Endometrial microvascular endothelial cells (primary cell): Measurements from ENCODE around the gene CHRNA5. TPM values are rescaled to one million over a fixed set of nuclear protein-coding genes. Genes with fewer than 3 reads are reported as not detected.

Experiments used
- in situ Hi-C: cut with HindIII; loops from 2 replicates; pipeline ENCODE4 v1.10.0; 2017; ENCODE audit warnings: low sequenced_read_pairs, low pct_unique_long_range_greater_than_20kb; ENCODE audit errors: inconsistent ontology term
- total RNA-seq: library from RNA; depleted of rRNA; stranded (reverse); fragments of >200 nt; gene quantifications from one replicate; pipeline ENCODE4 v1.2.3, GENCODE V29; 2015; ENCODE audit errors: inconsistent ontology term

Gene CHRNA5
- total RNA-seq, 1 donor from 2014 or later, result 18.6 TPM

DNA sequence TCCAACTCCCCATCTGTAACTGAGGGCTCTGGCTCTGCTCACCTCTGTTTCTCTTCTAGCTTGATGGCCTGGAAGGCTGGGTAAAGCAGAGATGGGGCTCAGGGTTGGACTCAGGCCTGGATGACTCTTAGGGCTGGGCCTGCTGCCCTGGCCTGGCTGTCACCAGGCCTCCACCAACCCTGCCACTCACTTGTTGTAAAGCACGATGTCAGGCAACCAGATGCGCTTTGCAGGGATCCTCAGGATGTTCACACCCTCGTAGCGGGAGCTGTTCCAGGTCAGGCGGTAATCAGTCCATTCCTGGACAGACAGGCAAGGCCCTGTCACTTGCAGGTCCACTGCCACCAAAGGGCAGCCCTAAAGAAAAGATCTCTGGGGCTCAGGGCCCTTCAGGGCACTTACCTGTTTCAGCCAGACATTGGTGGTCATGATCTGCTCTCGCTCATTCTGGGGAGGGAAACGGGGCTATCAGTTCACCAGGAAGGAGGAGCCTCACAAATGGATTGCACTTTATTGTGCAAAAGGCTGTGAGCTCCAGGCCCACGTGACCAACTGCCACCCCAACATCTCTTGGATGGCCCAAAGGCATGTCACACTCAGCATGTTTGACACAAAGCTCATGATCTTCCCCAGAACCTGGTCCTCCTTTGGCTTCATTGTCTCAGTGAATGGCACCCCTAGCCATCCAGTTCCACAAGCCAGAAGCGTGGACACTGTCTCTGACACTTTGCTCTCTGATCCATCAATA lies 65.7 kb downstream of the CHRNA5 start:
- in situ Hi-C loops, result no loop called here

DNA sequence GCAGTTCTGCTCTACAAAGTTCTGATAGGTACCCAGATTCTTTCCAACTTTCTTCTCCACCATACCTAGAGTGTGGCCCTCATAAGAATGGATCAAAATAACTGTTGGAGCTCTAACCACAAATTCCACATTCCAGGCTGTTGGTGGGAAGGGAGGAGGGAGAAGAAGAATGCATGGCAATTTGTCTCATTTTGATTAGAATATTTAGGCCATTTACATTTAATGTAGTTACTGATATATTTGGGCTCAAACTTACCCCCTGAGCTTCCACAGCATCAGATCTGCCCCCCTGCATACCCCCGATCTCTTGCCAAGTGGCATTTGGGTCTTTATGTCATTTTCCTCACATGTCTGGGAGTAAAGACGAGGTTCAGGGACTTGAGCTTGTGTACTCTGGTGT lies 68.0 kb downstream of the CHRNA5 start:
- in situ Hi-C loops, result no loop called here

DNA sequence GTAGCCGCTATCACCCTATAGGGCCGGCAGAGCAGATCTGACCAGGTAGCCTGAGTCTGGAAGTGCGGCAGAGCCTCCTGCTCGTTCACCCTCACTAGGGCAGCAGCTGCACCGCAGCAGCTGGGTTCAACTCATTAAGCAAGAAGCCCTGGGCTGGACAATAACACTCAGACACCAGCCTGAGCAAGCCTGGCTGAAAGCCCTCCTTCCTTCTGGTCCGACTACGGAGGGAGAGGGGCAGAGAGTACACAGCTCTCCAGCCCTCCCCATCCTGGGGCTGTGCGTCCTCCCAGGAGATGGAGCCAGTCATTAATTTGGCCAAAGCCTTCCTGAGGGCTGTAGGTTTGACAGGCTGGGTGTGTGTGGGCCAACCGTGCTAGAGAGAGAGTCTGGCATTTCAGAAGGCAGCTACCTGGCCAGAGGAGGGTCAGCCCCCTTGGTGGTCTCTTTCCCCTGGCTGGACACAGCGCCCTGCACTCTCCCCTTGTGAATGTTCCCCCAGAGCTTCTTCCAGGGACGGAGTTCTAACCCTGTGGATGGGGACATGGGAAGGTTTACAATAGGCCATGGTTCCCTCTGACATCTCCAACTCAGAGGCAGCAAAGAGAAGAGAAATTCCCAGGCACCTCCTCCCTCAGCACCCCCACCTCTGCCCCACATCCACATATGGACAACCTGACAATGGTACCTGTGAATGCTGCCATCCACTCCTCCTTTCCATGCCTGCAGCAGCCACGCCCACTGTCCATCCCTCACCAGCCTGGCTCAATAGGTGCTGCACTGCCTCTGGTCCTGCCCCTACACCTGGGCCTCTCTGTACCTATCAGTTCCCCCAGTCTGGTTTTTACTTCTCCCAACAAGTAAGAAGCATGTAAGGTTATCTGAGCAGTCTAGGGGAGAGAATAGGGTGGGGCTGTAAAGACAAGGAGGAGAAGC lies 69.2 kb downstream of the CHRNA5 start:
- in situ Hi-C loops, result no loop called here

DNA sequence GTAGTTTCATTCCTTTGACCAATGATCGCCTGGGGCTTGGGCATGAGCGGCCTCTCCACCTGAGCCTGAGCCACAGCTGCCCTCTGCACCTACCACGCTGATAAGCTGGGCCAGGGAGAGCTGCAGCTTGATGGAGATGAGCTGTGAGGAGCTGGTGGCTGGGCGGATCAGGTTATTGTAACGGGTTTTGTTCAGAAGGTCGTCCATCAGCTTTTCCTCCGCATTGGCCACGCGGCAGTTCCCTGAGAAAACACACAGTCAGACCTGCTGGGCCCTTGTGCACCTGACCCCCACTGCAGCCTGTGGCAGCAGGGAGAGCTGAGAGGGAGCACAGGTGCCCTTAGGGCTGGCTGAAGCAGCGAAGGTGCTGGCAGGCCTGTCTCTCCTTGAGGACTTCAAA lies 70.0 kb downstream of the CHRNA5 start:
- in situ Hi-C loops, result no loop called here

DNA sequence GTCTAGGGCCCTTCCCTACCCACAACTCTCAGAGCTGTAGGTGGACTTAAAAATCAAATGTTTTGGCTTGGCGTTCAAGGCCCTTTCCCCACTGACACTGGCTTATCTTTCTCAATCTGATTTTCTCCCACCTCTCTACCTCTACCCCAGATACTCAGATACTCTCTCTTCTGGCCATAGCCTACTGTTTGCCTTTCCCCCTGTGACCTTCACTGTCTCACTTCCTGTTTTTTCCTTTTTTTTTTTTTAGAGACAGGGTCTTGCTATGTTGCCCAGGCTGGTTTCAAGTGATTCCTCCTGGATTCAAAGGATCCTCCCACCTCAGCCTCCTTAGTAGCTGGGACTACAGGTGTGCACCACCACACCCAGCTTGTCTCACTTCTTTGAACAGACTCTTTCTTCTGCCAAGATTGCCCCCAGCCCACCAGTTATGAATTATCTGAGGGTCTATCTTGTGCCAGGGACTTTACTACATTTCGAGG lies 71.1 kb downstream of the CHRNA5 start:
- in situ Hi-C loops, result no loop called here

DNA sequence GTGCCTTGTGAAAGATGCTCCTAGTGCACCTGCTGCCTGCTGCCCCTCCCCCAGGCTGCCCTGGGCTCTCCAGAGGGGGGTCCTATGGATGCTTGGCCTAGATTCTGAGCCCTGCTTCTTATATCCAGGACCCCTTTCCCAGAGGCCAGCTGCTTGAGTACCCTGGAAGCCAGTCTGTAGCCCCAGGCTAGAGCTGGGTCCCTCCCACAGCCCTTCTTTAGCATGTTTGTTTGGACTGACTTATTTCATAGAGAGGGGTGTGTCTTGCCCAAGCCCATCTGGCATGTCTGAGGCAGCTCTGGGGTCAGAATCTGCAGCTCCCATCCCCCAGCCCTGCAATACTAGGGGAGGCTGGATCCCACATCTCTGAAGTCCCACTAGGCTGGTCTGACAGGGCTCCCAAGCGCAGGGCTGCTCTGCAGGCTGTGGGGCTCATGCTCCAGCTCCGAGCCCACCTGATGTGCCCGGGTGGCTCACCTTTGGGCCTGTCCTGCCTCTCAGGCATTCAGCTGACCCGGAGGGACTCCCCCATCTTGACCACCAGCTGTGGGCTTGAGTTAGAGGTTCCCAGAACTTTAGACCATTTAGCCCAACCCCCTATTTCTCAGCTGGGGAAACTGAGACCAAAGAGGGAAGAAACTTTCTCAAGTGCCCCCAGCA lies 72.6 kb downstream of the CHRNA5 start:
- in situ Hi-C loops, result no loop called here

DNA sequence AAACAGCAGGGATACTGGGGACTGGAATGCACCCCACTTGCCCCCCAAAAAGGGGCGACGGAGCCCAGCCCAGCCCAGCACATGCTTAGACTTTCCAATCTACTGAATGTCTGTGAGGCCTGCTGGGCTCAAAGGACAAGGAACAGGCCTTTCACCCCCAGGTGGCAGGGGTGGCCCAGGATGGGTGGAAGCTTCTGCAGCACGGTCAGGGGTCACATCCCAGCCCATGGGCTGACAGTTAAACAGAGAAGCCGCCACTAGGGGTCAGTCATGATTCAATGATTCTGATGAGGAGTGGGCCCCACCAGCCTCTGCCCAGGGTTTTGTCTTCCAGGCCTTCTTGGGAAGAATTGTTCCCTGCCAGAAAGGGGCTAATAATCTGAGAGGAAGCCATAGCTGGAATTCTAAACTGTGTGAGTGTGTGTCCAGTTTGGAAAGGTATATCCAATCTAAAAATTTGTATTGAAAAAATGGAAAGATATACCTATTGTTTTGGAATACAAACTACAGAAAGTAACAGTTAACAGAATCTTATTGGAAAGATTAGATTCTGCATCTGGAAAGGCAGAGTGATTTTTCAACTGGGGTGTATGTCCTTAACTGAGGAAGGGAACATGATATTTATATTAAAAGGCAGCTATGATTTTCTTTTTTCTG lies 73.5 kb downstream of the CHRNA5 start:
- in situ Hi-C loops, result no loop called here

DNA sequence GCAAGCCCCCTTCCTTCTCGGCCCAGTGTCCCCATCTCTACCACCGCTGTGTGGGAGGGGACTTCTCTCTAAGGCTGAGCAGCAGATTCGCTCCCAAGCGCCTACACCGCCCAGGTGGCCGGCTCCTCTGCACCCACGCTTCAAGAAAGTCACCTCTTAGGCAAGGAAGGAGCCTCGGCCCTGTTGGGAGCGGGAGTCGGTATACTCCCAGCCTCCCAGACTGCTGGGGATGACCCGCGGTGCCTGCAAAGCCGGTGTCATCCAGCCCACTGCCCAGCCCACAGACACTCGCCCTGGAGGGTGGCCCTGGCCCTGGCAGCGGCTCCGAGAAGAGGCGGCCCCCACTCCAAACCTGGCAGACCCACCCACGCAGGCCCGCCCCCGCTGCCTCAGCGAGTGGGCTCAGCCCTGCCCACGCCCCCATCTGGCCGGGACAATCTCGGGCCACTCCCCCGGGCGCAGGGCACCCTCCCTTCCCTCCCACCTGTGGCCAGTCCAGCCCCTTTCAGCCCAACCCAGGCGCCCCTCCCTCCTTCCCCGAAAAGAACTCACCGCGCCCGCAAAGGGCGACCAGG lies 75.3 kb downstream of the CHRNA5 start:
- in situ Hi-C loops, result no loop called here

DNA sequence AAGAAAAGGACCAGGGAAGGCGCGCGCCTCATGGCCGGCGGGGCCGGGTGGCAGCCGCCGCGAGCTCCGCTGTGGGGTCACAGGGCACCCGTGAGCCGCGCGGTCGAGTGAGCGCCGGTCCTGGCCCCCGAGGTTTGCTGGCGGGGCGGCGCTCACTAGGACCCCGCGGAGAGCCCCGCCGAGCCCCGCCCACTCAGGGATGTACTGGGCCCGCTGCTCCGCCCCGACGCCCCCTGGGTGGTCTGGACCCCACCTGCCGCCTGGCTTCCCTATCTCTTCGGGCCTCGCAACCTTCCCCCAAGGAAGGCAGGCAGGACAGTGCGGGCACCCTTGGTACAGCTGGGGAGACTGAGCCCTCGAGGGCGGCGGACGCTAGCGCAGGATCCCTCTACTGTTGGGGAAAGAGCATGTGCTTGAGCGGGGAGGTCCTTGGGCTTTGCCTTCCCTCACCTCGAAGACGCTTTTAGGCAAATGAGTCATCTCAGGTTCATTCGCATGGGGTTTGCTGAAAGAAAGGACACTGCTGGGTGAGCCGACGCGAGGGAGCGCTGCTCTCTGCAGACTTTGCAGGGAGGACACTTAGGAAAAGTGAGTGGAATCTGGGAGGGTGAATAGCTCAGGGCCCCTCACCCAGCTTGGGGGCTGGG lies 75.9 kb downstream of the CHRNA5 start, which contains the start of gene CHRNB4:
TSS of gene CHRNB4 (minus strand) at position 109 of the 647 bp plus-strand sequence. CDS start at position 32, 77 bp downstream.
- in situ Hi-C loops, result no loop called here

DNA sequence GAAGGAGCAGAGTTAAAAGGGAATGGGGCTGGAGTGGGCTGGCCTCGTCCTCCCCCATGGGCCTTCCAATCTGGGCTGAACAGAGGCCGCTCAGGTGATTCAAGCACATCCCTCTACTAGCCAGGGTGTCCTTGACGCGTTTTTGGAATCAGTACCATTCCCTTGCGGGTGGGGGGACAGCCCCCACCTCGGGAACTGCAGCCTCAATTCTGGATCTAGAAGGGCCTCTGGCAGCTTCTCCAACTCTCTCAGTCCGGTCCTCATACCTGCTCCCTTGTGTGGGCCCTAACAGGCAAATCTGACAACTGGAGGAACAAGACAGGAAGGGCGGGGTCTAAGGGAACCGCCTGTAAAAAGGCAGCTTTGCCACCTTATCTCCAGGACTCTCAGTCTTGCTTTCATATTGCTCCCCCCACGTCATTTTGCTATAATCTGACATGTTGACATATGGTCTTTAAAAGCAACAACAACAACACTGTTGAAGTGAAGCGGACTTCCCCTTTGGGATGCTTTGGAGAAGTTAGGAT lies 76.5 kb downstream of the CHRNA5 start:
- in situ Hi-C loops, result no loop called here

DNA sequence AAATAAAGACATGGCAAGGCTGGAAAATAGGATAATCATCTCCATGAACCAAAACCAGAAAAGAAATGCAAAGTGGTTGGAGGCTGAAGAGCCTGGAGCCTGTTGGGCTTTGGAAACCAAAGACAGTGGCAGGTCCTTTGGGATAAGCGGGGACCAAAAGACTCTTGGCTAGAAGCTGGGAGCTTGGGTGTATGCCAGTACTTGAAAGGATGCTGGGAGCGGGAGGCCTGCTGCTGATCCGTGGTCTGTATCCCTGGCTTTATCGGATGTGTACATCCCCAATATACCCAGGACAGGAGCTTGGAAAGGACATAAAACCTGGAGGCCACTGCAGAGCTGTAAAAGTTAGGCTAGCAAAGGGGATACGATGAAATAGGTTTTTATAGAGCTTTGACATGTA lies 77.0 kb downstream of the CHRNA5 start:
- in situ Hi-C loops, result no loop called here

Other genes starting within 250 kb of the CHRNA5 start
- gene CRABP1, start 225.2 kb upstream of the CHRNA5 start, total RNA-seq, result not detected
- 18.8 TPM for gene IREB2, start 127.3 kb upstream of the CHRNA5 start, total RNA-seq
- 5.9 TPM for gene HYKK, start 57.9 kb upstream of the CHRNA5 start, total RNA-seq
- 374 TPM for gene PSMA4, start 25.1 kb upstream of the CHRNA5 start, total RNA-seq
- not detected for gene CHRNA3, start 55.5 kb downstream of the CHRNA5 start, total RNA-seq
- not detected for gene CHRNB4, start 75.7 kb downstream of the CHRNA5 start, total RNA-seq
- 11.0 TPM for gene ADAMTS7, start 245.9 kb downstream of the CHRNA5 start, total RNA-seq